Transverse colon (tissue), 4 donors: Measurements from ENCODE around the gene OR11H7. TPM values are rescaled to one million over a fixed set of nuclear protein-coding genes. Genes with fewer than 3 reads are reported as not detected.
A peak's percentile ranks its signal among the peaks of the same experiment; 100 is the strongest.

Source experiments
- DNase-seq: peaks from one replicate; pipeline ENCODE4 v3.0.0-alpha.2; 2019
- H3K27ac ChIP-seq, 4 donors: fragments of 200-600 bp; sonication (generic); 2 replicates each; pipeline ENCODE4 v1.5.1; 2016 to 2018; ENCODE audit warnings: inconsistent platforms in 4 of 4
- H3K27me3 ChIP-seq: fragments of 200-600 bp; sonication (generic); 2 replicates; pipeline ENCODE4 v1.5.1; 2017; ENCODE audit warnings: inconsistent platforms
- H3K36me3 ChIP-seq, 4 donors: fragments of 200-600 bp; sonication (generic); 2 replicates each; pipeline ENCODE4 v1.5.1; 2017 to 2019; ENCODE audit warnings: inconsistent platforms in 4 of 4
- H3K4me1 ChIP-seq, 4 donors: fragments of 200-600 bp; sonication (generic); 2 replicates each; pipeline ENCODE4 v1.5.1; 2017 to 2020; ENCODE audit warnings: inconsistent platforms in 4 of 4
- H3K4me3 ChIP-seq, 4 donors: fragments of 200-600 bp; sonication (generic); 1 replicate in 1 of 4; 2 replicates in 3 of 4; pipeline versions ENCODE4 v1.5.1 to v1.6.1; 2017 to 2019; ENCODE audit warnings: inconsistent platforms in 4 of 4
- H3K9me3 ChIP-seq, 2 donors: fragments of 200-600 bp; sonication (generic); 2 replicates each; pipeline ENCODE4 v1.5.1; 2017 to 2019; ENCODE audit warnings: inconsistent platforms in 2 of 2
- EP300 ChIP-seq: sonication (generic); formaldehyde crosslinking; IDR thresholded peaks from one replicate; pipeline ENCODE4 v1.6.1; 2017; ENCODE audit warnings: antibody characterized with exemption, low read depth
- POLR2A ChIP-seq: fragments of 450-650 bp; IDR thresholded peaks from one replicate; pipeline ENCODE4 v1.6.1; 2016; ENCODE audit warnings: antibody characterized with exemption, mild to moderate bottlenecking, moderate library complexity
- POLR2AphosphoS5 ChIP-seq, 3 donors: sonication (generic); formaldehyde crosslinking; IDR thresholded peaks; one replicate each; pipeline ENCODE4 v1.6.1; 2016; ENCODE audit warnings: antibody characterized with exemption in 3 of 3
- WGBS, 2 donors: methylation state at CpG; one replicate each; pipeline ENCODE4 v1.1.5; 2018; ENCODE audit warnings: low coverage in 1 of 2; 5-methylcytosine and 5-hydroxymethylcytosine counted together
- in situ Hi-C, 4 donors: fragments of 200-750 bp; cut with MboI; loops; one replicate each; pipeline versions ENCODE4 v1.15.0 to v1.15.1; 2017; ENCODE audit warnings: low sequenced_read_pairs in 3 of 4, low pct_ligation_motif_present in 1 of 4, low pct_unique_long_range_greater_than_20kb in 1 of 4
- intact Hi-C: fragments of 100-400 bp; cut with DNase I; formaldehyde crosslinking; loops from one replicate; pipeline ENCODE4 v1.15.1; 2023; ENCODE audit warnings: low total_unique reads
- total RNA-seq, 4 donors: library from RNA; depleted of rRNA; stranded (reverse); fragments of >200 nt; gene quantifications; one replicate each; pipeline ENCODE4 v1.1.0, GENCODE V29; 2016
- TF ChIP-seq, protein P1 (sequence below), 5 experiments: fragments of 200-600 bp in 3 of 5; fragments of 450-650 bp in 2 of 5; sonication (generic) in 3 of 5; IDR thresholded peaks; 1 replicate in 2 of 5; 2 replicates in 3 of 5; pipeline ENCODE4 v1.5.1; 2016 to 2017; ENCODE audit warnings: antibody characterized with exemption in 5 of 5, inconsistent platforms in 3 of 5, mild to moderate bottlenecking in 2 of 5, moderate library complexity in 1 of 5

The OR11H7 gene
- total RNA-seq = not detected

DNA sequence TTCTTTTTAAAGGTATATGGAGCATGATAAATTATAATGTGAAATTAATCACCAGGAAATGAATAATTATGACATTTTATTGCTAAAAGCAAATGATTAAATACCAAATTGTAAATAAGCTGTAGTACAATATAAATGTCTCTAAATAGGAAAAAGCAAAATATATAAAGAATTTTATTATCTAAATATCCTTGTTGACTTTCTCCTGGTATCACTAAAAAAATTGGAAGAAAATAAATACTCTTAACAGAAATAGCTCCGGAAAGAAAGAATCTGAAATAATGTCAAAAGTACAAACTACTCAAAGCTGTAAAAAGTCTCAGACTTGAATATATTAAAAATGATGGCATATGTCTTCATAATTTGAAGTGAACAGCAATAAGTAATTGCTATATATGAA is at the start of gene OR11H7:
OR11H7 (plus strand) TSS at position 301 of the 400 bp plus-strand sequence.
- Histone ChIP-seq H3K9me3 (no peaks in the 10 kb centered on the region), H3K27me3 (no peaks in the 10 kb centered on the region), H3K27ac (no peak within 1 kb of the TSS), H3K36me3 (no peaks in the 10 kb centered on the region), H3K4me1 (no peaks in the 10 kb centered on the region), H3K4me3 (no peak within 1 kb of the TSS)
- DNase-seq = no peak
- 80 to 83% methylated on average over 1 of the region's 1 CpG for WGBS, 2 donors
- TF ChIP-seq, protein P1, sequence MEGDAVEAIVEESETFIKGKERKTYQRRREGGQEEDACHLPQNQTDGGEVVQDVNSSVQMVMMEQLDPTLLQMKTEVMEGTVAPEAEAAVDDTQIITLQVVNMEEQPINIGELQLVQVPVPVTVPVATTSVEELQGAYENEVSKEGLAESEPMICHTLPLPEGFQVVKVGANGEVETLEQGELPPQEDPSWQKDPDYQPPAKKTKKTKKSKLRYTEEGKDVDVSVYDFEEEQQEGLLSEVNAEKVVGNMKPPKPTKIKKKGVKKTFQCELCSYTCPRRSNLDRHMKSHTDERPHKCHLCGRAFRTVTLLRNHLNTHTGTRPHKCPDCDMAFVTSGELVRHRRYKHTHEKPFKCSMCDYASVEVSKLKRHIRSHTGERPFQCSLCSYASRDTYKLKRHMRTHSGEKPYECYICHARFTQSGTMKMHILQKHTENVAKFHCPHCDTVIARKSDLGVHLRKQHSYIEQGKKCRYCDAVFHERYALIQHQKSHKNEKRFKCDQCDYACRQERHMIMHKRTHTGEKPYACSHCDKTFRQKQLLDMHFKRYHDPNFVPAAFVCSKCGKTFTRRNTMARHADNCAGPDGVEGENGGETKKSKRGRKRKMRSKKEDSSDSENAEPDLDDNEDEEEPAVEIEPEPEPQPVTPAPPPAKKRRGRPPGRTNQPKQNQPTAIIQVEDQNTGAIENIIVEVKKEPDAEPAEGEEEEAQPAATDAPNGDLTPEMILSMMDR (IDR thresholded peaks at IDR 0.05) = no peak
- TF ChIP-seq POLR2A (no peak), POLR2AphosphoS5 (IDR thresholded peaks at IDR 0.05) (no peak), EP300 (no peak)
- intact Hi-C loops = no loop called here
- in situ Hi-C loops = no loop called here

GRCh38 chr14:20179218-20179617 is 49.6 kb upstream of the OR11H7 start:
- in situ Hi-C loops = no loop called here
- intact Hi-C loops = no loop called here
- no peaks in the 10 kb centered on the region for H3K9me3 ChIP-seq

DNA sequence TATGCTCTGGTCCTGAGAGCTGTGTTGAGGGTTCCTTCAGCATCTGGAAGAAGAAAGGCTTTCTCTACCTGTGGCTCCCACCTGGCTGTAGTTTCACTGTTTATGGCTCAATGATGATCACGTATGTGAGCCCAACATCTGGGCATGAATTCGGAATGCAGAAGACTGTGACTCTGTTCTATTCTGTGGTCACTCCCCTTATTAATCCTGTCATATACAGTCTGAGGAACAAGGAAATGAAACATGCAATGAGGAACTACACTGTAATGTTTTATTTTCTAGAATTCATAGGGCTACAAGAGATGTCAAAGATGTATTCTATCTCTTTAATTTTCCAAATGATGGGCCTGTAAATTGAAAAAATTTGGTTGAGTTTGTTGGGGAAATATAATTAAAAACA is 48.9 kb upstream of the OR11H7 start:
- H3K27ac ChIP-seq = peak overlapping the region in 1 of 4 donors; percentile 25
- in situ Hi-C loops (no loop called here), intact Hi-C loops (no loop called here)
- WGBS, 2 donors = 45 to 63% methylated on average over 2 of the region's 2 CpGs
- no peaks in the 10 kb centered on the region for H3K4me1 ChIP-seq
- no peak for TF ChIP-seq POLR2A
- no peak for TF ChIP-seq POLR2AphosphoS5 (IDR thresholded peaks at IDR 0.05)
- TF ChIP-seq EP300 = no peak
- TF ChIP-seq, protein P1 (IDR thresholded peaks at IDR 0.05) = no peak
- no peaks in the 10 kb centered on the region for H3K9me3 ChIP-seq
- no peak overlapping the region for H3K4me3 ChIP-seq
- no peak for DNase-seq
- no peaks in the 10 kb centered on the region for H3K36me3 ChIP-seq
- no peaks in the 10 kb centered on the region for H3K27me3 ChIP-seq

More at GRCh38 chr14:20179218-20179617, 49.6 kb upstream of the OR11H7 start:
- DNase-seq = peak; percentile 8
- Histone ChIP-seq H3K36me3 (no peaks in the 10 kb centered on the region), H3K4me1 (no peaks in the 10 kb centered on the region), H3K4me3 (no peak overlapping the region), H3K27me3 (no peaks in the 10 kb centered on the region), H3K27ac (no peak overlapping the region)
- no peak for TF ChIP-seq EP300
- TF ChIP-seq POLR2A = no peak
- TF ChIP-seq, protein P1 (IDR thresholded peaks at IDR 0.05) = no peak
- TF ChIP-seq POLR2AphosphoS5 (IDR thresholded peaks at IDR 0.05) = no peak
- WGBS, 2 donors = 44 to 55% methylated on average over 4 to 5 of the region's 5 CpGs

DNA sequence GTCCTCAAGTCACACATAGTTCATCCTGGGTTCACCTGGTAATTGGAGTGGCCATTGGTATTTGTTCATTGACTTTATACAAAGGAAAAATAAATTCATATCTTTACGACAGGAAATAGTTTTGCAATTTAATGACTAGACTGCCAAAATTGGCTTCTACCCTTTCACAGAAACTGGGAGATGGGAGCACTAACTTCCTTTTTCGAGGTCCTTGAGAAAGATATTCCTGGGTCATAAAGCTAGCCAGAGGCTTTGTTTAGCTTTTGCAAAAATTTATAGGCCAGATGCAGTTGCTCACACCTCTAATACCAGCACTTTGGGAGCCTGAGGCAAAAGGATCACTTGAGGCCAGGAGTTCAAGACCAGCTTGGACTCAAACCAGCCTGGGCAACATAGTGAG is 48.3 kb upstream of the OR11H7 start:
- H3K36me3 ChIP-seq = no peaks in the 10 kb centered on the region
- DNase-seq = no peak
- intact Hi-C loops = no loop called here
- no peak overlapping the region for H3K27ac ChIP-seq
- no peak overlapping the region for H3K4me3 ChIP-seq
- no peaks in the 10 kb centered on the region for H3K4me1 ChIP-seq
- in situ Hi-C loops = no loop called here
- 39 to 55% methylated on average over 2 of the region's 2 CpGs for WGBS, 2 donors
- H3K27me3 ChIP-seq = no peaks in the 10 kb centered on the region
- TF ChIP-seq POLR2A = no peak
- TF ChIP-seq, protein P1 (IDR thresholded peaks at IDR 0.05) = no peak
- TF ChIP-seq POLR2AphosphoS5 (IDR thresholded peaks at IDR 0.05) = no peak
- TF ChIP-seq EP300 = no peak
- no peaks in the 10 kb centered on the region for H3K9me3 ChIP-seq
